ENCODE measurements around the gene CYP4B1. TPM values are rescaled to one million over a fixed set of nuclear protein-coding genes. Genes with fewer than 3 reads are reported as not detected.

Gene CYP4B1
- total RNA-seq, 1 experiment from 2014 or later = not detected

DNA sequence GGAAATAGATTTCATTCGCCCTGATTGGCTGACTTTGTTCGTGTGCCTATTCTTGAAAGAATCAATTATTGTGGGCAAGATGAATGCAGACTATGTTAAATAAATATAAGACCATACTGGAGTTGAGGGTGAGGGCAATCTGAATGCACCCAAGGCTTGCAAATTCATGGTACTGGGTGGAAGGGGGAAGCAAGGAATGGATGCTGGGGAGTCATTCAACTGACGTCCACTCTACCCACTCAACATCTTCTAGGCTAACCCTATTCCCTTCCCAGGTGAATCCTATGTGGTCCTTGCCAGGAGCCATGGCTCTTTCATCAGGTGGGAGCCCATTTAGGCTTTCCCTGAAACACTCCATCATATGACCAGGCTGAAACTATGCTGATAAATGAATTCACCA is 5.7 kb upstream of the CYP4B1 start:
- peak; percentile 1 for DNase-seq (ENCODE audit: low spot score)

DNA sequence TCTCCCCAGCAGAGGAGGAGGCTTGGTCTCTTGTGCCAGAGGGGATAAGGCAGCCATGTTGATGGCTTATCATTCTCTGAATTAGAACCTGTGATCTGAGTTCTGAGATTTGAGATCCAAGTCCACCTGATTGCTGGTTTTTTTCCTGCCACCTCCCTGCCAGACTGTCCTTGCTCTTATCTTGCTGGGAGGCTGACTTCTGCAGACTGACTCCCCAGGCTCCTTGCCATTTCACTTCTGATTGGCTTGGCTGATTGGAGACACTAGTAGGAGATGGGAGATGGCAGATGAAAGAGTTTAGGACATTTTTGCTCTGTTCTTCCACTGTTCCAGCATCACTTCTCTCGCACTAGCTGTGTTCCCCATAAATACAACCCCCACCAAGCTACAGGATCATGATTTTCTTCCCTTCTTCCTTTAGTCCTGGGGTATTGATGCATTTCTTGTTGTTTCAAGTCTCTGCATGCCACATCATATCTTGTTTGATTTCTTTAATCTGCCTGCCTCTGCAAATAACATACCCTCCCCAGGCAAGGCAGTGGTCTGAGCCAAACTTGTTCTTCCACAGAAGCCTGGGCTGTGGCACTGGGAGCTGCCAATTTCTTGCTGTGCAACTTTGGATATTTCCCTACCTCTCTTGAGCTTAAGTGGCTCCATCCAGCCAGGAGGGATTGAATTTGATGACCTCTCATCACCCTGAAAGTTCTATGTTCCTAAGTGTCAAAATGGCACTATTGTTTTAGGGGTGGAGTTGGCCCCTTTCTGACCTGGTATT is 963 bp upstream of the CYP4B1 start:
- no peak for DNase-seq (ENCODE audit: low spot score)

DNA sequence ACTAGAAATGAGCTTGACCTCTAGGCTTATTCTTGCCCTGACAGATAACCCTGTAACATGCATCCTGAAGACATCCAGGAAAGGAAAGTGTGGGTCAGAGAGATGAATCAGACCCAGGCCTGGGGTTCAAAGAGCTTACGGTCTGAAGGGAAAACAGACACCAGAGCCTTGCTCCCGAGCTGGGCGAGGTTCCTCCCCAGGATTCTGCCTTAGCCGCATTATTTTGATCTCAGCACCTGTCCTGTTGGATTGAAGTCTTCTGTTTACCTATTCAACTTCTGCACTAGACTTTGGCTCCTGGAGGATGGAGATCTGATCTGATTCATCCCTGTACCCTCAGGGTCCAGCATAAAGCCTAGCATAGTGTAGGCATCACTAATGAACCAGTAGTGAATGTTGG is 1.9 kb downstream of the CYP4B1 start:
- no peak for DNase-seq (ENCODE audit: low spot score)

DNA sequence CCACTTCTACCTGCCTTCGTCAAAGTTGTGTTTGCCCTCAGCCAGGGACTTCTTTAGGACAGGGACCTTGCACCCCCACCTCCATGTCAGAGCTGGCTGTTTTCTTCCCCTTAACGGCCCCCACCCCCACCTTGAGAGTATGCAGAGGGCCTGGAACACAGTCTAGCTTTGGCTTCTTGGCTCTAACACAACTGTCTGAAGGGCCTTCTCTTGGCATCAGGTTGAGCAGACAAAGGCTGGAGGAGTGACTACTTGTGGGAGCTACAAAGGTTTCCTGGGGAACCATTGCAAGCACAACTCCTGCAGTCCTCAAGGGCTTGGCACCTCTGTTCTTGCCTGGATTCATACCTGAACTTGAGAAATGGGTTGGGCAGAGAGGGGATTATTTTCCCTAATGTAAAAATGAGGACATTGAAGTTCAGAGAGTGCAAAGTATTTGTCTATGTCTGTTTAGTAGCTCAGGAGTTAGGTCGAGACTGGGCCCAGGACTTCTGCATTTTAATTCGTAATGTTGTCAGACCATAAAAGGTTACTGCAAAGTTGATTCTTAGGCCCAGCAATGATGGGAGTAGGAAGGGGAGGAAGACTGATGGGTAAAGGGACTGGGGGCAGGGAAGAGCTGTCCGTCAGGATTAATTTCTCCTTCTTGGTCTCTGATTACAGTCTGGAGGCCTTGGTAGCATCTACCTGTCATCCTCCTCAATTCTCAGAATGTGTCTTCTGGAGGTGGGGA is 2.6 kb downstream of the CYP4B1 start:
- no peak for DNase-seq (ENCODE audit: low spot score)

DNA sequence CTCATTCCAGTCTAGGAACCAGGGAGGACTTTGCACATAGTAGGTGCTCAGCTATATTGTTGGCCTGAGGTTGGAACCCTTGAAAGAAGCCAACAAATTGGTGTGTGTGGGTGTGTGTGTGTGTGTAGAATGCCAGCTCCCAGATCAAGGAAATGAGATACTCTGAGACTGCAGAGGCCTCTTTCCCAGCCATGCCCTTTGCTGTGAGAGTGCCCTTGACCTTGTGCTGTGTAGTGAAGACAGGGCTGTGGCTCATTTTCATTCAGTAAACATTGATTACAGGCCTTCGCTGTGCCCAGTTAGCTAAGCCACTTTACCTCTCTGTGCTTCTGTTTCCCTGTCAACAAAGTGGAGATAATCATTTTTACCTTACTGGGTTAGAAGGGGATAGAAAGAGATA is 3.2 kb downstream of the CYP4B1 start:
- DNase-seq (ENCODE audit: low spot score) = peak; percentile 1

DNA sequence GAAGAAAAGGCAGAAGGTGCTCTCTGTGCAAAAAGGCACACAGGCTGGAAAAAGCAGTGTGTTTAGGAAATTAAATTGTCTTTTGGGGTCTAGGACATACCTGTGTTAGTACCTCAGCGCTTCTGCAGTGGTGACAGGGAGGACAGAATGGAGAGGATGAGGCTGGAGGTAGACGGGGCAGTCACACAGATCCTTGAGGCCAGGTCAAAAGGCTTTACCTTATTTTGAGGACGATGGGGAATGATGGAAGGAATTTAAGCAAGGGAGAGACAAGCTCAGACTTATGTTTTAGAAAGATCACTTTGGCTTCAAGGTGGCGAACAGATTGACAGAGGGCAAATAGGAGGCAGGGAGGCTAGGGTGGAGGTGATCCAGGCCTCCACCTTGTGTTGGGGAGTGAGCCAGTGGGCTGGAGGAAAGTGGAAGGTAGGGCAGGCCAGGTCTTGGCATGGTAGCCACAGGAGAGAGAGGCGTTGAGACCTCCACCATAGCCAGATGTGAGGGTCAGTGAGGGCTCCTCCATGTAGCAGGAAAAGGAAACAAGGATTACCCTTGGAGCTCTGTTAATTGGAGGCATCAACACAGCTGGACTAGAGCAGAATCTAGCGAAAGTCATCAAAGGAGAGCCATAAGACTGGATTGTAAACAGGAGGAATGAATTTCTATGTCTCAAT is 4.2 kb downstream of the CYP4B1 start:
- peak; percentile 1 for DNase-seq (ENCODE audit: low spot score)

DNA sequence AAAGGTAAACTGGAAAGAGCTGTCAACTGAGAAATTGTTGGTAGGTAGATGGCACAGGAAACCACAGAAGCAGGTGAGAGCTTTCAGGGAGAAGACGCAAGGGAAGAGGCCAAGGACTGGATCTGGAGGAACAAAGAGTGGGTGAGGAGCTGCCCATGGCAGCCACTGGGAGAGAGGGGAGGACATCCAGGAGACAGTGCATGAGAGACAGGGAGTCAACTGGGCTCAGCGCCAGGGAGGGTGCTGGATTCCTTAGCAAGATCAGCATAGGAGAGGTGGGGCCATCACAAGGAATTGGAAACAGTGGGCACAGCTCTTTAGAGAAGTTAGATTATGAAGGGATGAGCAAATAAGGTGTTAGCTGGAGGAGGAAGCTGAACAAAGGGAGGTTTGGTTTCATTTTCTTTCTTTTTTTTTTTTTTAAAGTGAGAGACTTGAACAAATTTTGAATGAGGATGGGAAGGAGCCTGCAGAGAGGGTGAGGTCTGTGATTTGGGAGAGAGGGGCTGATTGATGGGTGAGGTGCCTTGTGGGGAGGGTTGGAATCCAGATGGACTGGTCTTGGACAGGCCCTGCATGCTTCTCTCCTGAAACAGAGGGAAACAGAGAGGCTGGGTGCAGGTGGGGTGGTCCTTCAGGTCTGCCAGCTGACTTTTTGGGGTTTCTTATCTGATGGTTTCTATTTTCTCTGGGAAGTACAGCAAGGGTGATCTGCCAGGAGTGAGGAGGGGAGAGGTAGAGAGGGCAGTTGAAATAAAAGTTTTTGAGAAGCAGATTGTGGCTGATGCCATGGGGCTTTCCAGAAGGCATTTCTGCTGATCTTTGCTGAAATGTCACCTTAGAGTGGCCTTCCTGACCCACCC is 5.4 kb downstream of the CYP4B1 start:
- no peak for DNase-seq (ENCODE audit: low spot score)

DNA sequence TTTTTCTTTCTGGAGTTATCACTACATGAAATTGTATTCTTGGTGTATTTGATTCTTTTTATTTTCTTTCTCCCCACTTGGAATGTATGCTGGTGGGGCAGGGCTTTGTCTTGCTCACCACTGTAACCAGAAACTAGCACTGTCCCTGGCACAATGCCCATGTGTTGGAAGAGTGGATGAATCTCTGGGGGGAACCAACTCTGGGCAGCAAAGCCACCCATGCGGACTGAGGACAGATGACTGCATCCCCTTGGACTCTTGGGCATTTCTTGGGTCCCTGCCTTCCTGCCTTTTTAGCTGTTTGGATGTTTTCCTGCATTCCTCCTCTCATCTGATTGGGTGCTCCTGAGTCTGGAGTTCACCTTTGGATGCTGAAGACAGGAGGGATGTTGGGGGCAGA is 6.1 kb downstream of the CYP4B1 start:
- no peak for DNase-seq (ENCODE audit: low spot score)

DNA sequence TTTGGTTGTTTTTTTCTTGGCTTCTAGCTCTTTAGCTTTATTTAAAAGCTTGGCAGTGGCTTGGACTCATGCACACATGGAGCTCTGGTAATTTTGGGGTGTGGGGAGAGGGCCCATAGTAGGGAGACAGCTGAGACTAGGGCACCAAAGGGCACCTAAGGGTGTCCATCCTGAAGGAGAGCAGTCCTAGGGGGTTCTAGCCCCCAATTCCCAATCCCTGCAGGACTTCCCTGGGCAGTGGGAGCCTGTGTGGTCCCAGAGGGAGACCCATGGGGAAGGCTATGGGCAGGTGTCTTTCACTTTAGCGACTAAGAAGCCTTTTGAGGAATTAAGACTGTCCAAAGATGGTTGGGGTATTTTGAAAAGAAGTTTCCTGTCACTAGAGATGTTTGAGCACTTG is 6.9 kb downstream of the CYP4B1 start:
- no peak for DNase-seq (ENCODE audit: low spot score)

DNA sequence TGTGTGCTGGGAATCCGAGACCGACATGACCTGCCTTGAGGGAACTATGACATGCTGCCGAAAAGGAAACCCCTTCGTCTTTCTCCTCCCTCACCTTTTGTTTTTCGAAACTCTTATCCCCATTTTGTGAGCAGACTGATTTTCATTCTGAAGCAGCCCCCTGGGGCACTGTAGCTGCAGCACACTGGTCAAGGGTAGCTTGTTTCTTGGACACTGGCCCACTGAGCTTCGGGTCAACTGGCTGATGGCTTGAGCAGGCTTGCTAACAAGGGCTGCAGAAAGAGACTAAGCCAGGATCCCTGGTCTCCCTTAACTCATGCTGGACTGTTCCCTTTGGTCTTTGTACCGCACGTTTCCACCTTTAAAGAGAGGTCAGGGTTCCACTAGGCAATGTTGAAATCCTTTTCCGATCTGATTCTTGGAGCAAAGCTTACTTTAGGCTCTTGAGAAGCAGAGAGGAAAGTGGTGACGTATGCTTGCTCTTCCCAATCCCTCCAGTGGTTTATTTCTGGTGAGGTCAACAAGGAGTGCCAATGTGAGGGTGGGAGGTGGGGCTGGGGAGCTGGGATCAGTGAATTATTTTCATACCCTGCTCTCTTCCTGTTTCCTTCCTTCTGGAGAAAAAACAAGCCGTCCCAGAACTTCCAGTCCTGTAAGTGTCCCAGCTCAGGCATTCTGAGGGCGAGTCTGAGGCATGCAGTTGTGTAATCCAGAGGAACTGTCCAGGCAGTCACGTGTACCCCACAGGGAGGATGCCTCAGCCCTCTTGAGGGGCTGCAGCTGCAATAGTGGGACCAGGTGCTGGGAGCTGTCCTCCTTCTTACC is 7.6 kb downstream of the CYP4B1 start:
- no peak for DNase-seq (ENCODE audit: low spot score)

DNA sequence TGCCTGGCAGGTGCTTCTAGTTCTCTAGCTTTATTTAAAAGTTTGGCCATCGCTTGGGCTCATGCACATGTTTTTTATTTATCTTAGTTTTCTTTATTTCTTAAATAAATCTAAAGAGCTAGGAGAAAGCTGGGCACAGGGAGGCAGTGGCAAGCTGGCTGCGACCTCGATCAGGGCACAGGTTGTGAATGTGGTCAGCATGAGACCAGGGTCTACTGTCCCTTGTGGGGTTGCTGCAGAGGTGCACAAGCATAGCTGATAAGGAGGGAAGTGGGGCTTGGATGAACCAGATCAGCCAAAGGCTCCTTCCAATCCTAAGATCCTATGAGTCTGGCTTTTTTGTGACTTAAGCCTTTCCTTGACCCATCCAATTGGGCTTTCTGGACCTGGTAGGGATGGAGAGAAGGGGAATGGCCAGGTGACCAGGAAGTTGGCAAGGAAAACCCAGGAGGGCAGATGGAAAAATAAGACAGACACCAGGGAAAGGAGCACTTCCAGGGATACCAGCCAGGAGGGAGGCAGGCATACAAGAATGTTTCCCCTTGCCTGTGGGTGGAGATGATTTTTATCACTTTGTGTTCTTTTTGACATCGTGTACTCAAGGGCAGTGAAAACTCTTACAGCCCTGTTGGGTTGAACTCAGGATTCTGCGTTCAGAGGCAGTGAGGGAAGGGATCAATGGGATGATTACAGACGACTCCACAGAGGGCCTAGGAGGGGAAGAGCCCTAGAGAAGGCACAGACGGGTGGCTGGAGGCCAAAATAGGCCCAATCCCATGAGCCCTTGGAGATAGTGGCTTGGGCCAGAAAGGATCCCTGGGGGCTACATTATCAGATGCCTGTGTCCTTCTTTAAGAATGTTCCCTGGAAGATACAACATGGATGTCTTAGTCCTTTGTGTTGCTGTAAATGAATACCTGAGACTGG is 8.5 kb downstream of the CYP4B1 start:
- DNase-seq (ENCODE audit: low spot score) = no peak

DNA sequence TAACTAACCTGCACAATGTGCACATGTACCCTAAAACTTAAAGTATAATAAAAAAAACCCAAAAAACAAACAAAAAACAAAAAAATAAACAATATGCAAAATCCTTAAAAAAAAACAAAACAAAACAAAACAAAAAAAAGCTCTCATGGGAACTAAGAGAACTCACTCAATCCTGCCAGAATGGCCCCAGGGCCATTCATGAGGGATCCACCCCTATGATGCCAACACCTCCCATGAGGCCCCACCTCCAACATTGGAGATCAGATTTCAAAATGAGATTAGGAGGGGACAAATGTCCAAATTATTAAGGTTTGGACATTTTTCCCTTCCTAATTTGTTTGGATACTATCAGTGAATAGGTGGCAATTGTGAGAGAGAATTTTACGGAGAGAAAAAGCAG is 10.2 kb downstream of the CYP4B1 start:
- no peak for DNase-seq (ENCODE audit: low spot score)

DNA sequence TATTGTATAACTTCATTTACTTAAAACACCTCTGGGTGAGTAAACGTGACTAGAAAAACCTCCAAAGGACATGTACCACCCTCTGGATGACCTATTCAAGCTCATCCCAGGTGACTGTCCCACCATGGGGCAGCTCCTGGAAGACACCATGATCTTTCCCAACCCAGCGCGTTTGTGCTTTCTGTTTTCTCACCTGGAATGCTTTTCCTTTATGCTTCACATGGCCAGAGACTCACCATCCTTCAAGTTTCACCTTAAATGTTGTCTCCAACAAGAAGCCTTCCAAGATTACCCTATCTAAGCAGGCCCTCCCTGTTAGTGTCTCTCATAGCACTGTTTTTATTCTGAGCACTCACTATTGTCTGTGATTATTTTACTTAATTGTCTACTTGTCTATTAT is 11.1 kb downstream of the CYP4B1 start:
- no peak for DNase-seq (ENCODE audit: low spot score)

DNA sequence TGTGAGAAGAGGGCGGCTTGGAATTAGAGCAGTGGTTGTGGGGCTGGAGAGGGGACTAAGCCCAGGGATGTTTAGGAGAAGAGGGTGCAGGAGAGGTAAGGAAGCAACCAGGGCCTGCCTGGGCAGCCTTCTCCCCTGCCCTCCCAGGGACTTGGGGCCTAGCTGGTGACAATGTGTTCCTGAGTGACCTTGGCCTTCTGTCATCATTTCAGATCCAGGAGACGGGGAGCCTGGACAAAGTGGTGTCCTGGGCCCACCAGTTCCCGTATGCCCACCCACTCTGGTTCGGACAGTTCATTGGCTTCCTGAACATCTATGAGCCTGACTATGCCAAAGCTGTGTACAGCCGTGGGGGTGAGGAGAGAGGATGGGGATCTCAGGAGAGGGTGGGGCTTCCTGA is 11.8 kb downstream of the CYP4B1 start:
- DNase-seq (ENCODE audit: low spot score) = no peak

DNA sequence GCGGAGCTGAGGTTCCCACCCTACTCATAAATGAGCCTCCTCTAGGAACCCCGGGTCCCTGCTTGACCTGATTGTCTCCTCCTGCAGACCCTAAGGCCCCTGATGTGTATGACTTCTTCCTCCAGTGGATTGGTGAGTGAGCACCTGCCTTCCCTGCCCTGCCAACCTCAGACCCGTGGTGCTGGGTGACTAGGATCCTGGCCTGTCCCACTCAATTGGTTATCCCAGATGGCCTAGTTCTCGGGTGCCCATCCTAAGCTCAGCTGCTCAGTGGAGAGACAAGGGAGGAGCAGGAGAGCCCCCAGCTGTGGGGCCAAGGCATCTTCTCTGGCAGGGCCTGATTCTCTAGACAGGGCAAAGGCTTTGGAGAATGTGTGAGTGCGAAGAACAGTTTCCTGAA is 12.2 kb downstream of the CYP4B1 start:
- no peak for DNase-seq (ENCODE audit: low spot score)

DNA sequence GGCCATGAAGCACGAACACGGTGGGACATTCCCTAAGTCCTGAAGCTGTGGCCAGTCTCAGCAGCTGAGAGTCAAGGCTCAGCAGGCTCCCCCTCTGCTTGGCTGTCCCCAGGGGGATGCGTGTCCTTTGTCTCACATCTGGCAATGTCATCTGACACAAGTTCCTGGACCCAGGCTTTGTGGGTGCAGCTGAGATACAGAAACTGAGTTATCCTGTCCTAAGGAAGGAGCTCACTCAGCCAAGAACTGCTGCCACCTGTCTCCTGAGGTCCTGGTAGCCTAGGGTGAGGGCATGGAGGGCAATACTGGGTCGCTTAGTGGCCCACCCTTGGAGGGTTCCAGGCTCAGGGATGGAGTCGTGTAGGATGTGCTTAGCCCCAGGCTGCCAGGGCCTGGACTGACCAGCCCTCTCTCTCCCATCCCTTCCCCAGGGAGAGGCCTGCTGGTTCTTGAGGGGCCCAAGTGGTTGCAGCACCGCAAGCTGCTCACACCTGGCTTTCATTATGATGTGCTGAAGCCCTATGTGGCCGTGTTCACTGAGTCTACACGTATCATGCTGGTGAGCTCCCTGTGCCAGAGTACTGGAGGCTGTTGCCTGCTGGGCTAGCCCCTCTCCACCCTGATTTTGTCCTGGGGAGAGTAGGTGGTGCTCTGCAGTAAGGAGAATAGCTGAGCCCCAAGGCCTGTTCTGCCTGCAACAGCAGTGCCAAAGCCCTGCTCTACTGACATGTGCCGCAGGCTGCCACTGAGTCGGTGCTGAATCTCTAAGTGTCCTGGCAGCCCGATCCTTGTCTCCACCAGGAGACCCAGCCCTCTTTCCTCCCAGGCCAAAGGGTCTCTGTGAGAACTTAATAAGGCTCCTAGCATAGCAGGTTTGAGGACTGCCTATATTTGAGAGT is 13.5 kb downstream of the CYP4B1 start:
- no peak for DNase-seq (ENCODE audit: low spot score)

DNA sequence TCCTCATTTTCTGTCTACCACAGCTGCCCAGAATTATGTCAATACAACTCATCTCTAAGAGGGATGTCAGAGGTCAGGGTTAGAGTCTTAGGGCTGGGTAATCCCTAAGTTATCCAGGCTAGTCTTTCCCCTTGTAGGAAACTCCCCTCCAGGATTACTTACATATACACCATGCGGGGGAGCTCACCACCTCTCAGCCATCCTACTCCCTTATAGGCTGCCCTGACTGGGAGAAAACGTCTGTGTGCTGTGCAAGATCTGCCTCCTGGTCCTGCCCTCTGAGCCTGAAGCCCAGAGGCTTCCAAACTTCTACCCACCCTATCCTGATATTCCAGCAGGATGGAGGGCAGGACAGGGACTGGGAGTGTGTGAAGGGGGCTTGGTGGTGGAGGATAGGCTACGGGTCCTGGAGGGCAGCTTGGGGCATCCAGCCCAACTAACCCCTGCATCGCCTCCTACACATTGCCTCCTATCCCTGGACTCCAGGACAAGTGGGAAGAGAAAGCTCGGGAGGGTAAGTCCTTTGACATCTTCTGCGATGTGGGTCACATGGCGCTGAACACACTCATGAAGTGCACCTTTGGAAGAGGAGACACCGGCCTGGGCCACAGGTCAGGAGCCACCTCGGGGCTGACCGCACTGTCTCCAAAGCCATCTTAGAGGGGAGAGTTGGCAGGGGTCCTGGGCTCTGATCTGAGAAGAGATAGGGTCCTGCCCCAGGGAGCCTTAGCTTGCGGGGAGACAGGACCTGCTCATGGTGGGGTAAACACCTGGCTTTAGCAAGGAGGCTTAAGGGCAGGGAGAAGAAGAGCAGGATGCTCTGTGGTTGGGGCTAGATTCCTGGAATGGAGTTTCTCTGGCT is 14.4 kb downstream of the CYP4B1 start:
- no peak for DNase-seq (ENCODE audit: low spot score)

DNA sequence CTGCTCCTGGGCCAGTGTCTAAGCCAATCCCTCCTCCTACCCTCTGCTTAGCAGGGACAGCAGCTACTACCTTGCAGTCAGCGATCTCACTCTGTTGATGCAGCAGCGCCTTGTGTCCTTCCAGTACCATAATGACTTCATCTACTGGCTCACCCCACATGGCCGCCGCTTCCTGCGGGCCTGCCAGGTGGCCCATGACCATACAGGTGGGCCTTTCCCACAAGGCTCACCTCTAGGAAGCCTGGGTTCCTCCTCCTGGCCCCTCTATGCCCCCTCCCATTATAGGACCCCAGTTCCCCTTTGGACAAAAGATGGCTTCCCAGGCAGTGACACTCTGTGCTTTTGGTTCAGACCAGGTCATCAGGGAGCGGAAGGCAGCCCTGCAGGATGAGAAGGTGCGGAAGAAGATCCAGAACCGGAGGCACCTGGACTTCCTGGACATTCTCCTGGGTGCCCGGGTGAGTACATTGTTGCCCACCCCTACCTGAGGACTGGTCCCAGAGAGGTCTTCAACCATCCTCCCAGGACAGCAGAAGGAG is 15.1 kb downstream of the CYP4B1 start:
- no peak for DNase-seq (ENCODE audit: low spot score)

All from H4 (cell line).